ENCODE results near the gene CDH15.

Gene CDH15

GRCh38 chr16:89131783-89132182 is 39.8 kb upstream of the CDH15 start:
- no peak for TF ChIP-seq SUZ12 (IDR thresholded peaks at IDR 0.05; ENCODE audit: extremely low read depth, insufficient read depth, insufficient read length)
- no peak for TF ChIP-seq YY1 (IDR thresholded peaks at IDR 0.05; ENCODE audit: insufficient read depth, insufficient read length)
- no peak for TF ChIP-seq ZNF274 (IDR thresholded peaks at IDR 0.05; ENCODE audit: low read depth, low read length)

GRCh38 chr16:89132194-89133005 is 39.1 kb upstream of the CDH15 start:
- H3K36me3 ChIP-seq (ENCODE audit: insufficient read depth, insufficient read length, low read length) = peaks cover 61% of the 10 kb centered on the region
- no peak overlapping the region for H3K9ac ChIP-seq (ENCODE audit: insufficient read length, low read depth)
- H3K27me3 ChIP-seq (ENCODE audit: insufficient read depth, insufficient read length) = no peaks in the 10 kb centered on the region
- H3K4me3 ChIP-seq (ENCODE audit: insufficient read length, low read depth) = no peak overlapping the region
- H3K4me1 ChIP-seq (ENCODE audit: insufficient read depth, insufficient read length) = peaks cover 13% of the 10 kb centered on the region
- no peak for DNase-seq (ENCODE audit: low read depth, low spot score)
- TF ChIP-seq SUZ12 (IDR thresholded peaks at IDR 0.05; ENCODE audit: extremely low read depth, insufficient read depth, insufficient read length) (no peak), YY1 (IDR thresholded peaks at IDR 0.05; ENCODE audit: insufficient read depth, insufficient read length) (no peak), ZNF274 (IDR thresholded peaks at IDR 0.05; ENCODE audit: low read depth, low read length) (no peak)
- peaks cover 15% of the 10 kb centered on the region; the same call in 1 of the 2 replicates for H3K9me3 ChIP-seq (ENCODE audit: insufficient read depth, low read length)

More at GRCh38 chr16:89131783-89132182, 39.8 kb upstream of the CDH15 start:
- H3K9me3 ChIP-seq (ENCODE audit: insufficient read depth, low read length) = peaks cover 15% of the 10 kb centered on the region; the same call in 1 of the 2 replicates
- no peak for DNase-seq (ENCODE audit: low read depth, low spot score)
- no peak overlapping the region for H3K9ac ChIP-seq (ENCODE audit: insufficient read length, low read depth)
- peaks cover 13% of the 10 kb centered on the region for H3K4me1 ChIP-seq (ENCODE audit: insufficient read depth, insufficient read length)
- H3K4me3 ChIP-seq (ENCODE audit: insufficient read length, low read depth) = no peak overlapping the region
- H3K36me3 ChIP-seq (ENCODE audit: insufficient read depth, insufficient read length, low read length) = peaks cover 57% of the 10 kb centered on the region
- no peaks in the 10 kb centered on the region for H3K27me3 ChIP-seq (ENCODE audit: insufficient read depth, insufficient read length)

GRCh38 chr16:89133457-89134127 is 38.0 kb upstream of the CDH15 start:
- TF ChIP-seq YY1 (IDR thresholded peaks at IDR 0.05; ENCODE audit: insufficient read depth, insufficient read length) (no peak), ZNF274 (IDR thresholded peaks at IDR 0.05; ENCODE audit: low read depth, low read length) (no peak), SUZ12 (IDR thresholded peaks at IDR 0.05; ENCODE audit: extremely low read depth, insufficient read depth, insufficient read length) (no peak)
- Histone ChIP-seq H3K36me3 (ENCODE audit: insufficient read depth, insufficient read length, low read length) (peaks cover 70% of the 10 kb centered on the region), H3K9me3 (ENCODE audit: insufficient read depth, low read length) (peaks cover 14% of the 10 kb centered on the region; the same call in 1 of the 2 replicates), H3K27me3 (ENCODE audit: insufficient read depth, insufficient read length) (no peaks in the 10 kb centered on the region), H3K9ac (ENCODE audit: insufficient read length, low read depth) (no peak overlapping the region), H3K4me1 (ENCODE audit: insufficient read depth, insufficient read length) (peaks cover 13% of the 10 kb centered on the region), H3K4me3 (ENCODE audit: insufficient read length, low read depth) (no peak overlapping the region)
- no peak for DNase-seq (ENCODE audit: low read depth, low spot score)

GRCh38 chr16:89134269-89134668 is 37.3 kb upstream of the CDH15 start:
- DNase-seq (ENCODE audit: low read depth, low spot score) = no peak
- peaks cover 9% of the 10 kb centered on the region; the same call in 1 of the 2 replicates for H3K9me3 ChIP-seq (ENCODE audit: insufficient read depth, low read length)
- H3K9ac ChIP-seq (ENCODE audit: insufficient read length, low read depth) = no peak overlapping the region
- TF ChIP-seq YY1 (IDR thresholded peaks at IDR 0.05; ENCODE audit: insufficient read depth, insufficient read length) (no peak), ZNF274 (IDR thresholded peaks at IDR 0.05; ENCODE audit: low read depth, low read length) (no peak), SUZ12 (IDR thresholded peaks at IDR 0.05; ENCODE audit: extremely low read depth, insufficient read depth, insufficient read length) (no peak)
- H3K36me3 ChIP-seq (ENCODE audit: insufficient read depth, insufficient read length, low read length) = peaks cover 71% of the 10 kb centered on the region
- peaks cover 13% of the 10 kb centered on the region for H3K4me1 ChIP-seq (ENCODE audit: insufficient read depth, insufficient read length)
- no peaks in the 10 kb centered on the region for H3K27me3 ChIP-seq (ENCODE audit: insufficient read depth, insufficient read length)
- no peak overlapping the region for H3K4me3 ChIP-seq (ENCODE audit: insufficient read length, low read depth)

- H3K27me3 ChIP-seq (ENCODE audit: insufficient read depth, insufficient read length) = no peaks in the 10 kb centered on the region
- peaks cover 74% of the 10 kb centered on the region for H3K36me3 ChIP-seq (ENCODE audit: insufficient read depth, insufficient read length, low read length)
- DNase-seq (ENCODE audit: low read depth, low spot score) = no peak
- no peak for TF ChIP-seq YY1 (IDR thresholded peaks at IDR 0.05; ENCODE audit: insufficient read depth, insufficient read length)
- no peak for TF ChIP-seq SUZ12 (IDR thresholded peaks at IDR 0.05; ENCODE audit: extremely low read depth, insufficient read depth, insufficient read length)
- TF ChIP-seq ZNF274 (IDR thresholded peaks at IDR 0.05; ENCODE audit: low read depth, low read length) = no peak
- 0 out of 2 replicates have a peak, but pooled peaks cover under 1% of the 10 kb centered on the region for H3K9me3 ChIP-seq (ENCODE audit: insufficient read depth, low read length)
- no peak overlapping the region for H3K4me3 ChIP-seq (ENCODE audit: insufficient read length, low read depth)
- peaks cover 13% of the 10 kb centered on the region for H3K4me1 ChIP-seq (ENCODE audit: insufficient read depth, insufficient read length)
- no peak overlapping the region for H3K9ac ChIP-seq (ENCODE audit: insufficient read length, low read depth)
Observed at GRCh38 chr16:89135166-89135565, 36.4 kb upstream of the CDH15 start.

GRCh38 chr16:89135971-89136765 is 35.4 kb upstream of the CDH15 start:
- Histone ChIP-seq H3K4me3 (ENCODE audit: insufficient read length, low read depth) (no peak overlapping the region), H3K4me1 (ENCODE audit: insufficient read depth, insufficient read length) (peaks cover 13% of the 10 kb centered on the region), H3K9ac (ENCODE audit: insufficient read length, low read depth) (no peak overlapping the region), H3K27me3 (ENCODE audit: insufficient read depth, insufficient read length) (no peaks in the 10 kb centered on the region), H3K9me3 (ENCODE audit: insufficient read depth, low read length) (no peaks in the 10 kb centered on the region), H3K36me3 (ENCODE audit: insufficient read depth, insufficient read length, low read length) (peaks cover 81% of the 10 kb centered on the region)
- TF ChIP-seq SUZ12 (IDR thresholded peaks at IDR 0.05; ENCODE audit: extremely low read depth, insufficient read depth, insufficient read length) (no peak), YY1 (IDR thresholded peaks at IDR 0.05; ENCODE audit: insufficient read depth, insufficient read length) (no peak), ZNF274 (IDR thresholded peaks at IDR 0.05; ENCODE audit: low read depth, low read length) (no peak)
- no peak for DNase-seq (ENCODE audit: low read depth, low spot score)

All from NT2/D1 (cell line).